HG02588 (cell line): ENCODE data around the gene BICD1.

Experiments
- ATAC-seq: cut with Tn5 transposase; IDR thresholded peaks from one replicate; pipeline ENCODE4 v1.9.1; 2021; ENCODE audit warnings: mild to moderate bottlenecking, moderate library complexity; ENCODE audit not compliant: unreplicated experiment

Gene BICD1

DNA sequence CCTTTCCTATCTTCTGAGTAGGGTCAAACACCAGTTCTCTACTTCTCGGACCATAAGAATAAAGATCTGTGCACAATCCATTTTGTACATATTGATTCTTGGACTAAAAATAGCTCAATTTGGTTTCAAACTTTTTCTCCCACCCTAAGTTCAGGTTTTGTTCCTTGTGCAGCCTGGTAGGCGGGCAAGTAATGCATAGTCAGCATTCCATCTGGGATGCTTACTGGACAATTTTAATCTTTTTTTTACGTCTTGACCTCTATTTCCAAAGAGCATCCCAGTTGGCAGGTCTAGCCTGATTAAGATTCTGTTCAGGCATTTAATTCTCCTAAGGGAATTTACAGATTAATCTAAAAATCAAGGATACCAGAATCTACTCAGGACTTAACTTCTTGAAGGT is 126.9 kb downstream of the BICD1 start:
- no peak for ATAC-seq

DNA sequence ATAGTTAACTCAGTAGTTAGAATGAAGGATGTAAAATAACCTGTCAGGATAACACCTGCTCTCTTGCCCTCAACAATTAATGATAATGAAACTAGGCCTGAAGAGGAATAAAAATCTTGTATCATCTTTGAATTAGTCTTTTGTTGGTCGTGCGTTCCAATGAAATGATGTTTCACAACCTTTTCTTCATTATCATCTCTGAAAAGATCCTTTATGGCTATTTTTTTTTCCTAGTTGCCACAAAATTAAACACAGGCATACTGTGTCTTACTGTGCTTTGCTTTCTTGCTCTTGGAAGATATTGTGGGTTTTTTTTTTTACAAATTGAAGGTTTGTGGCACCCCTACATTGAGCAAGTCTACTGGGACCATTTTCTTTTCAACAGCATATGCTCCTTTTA is 128.6 kb downstream of the BICD1 start:
- ATAC-seq = no peak

DNA sequence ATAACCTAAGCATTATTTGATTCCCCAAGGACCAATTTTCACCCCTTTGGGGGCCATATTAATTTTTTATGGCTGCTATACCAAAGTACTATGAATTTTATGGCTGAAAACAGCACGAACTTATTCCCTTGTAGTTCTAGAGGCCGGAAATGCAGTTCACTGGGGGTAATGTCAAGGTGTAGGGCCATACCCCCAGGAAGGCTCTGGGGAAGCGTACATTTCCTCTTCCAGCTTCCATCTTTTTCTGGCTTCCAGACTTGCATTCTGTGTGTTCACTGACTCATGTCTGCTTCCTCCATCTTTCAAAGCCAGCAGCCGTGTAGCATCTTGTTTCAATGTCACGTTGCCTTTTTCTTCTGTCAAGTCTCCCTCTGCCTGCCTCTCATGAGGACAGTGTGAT is 133.5 kb downstream of the BICD1 start:
- ATAC-seq = no peak

DNA sequence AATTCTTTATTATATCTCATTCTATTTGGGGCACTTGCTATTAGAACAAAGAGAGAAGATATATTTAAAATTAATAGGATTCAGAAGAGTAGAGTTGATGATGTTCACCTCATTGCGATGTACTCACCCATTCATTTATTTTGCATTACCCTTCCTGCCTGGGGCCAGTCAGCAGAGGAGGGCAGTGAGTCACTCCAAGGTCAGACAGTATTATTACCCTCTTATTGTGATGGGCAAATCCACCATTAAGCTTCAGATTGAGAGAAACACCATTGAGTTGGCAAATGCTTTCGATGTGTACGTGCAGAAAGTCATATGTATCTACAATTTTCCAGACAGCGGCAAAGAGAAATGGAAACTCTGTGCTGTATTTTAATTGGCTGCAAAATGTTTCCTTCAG is 134.2 kb downstream of the BICD1 start:
- ATAC-seq = no peak

DNA sequence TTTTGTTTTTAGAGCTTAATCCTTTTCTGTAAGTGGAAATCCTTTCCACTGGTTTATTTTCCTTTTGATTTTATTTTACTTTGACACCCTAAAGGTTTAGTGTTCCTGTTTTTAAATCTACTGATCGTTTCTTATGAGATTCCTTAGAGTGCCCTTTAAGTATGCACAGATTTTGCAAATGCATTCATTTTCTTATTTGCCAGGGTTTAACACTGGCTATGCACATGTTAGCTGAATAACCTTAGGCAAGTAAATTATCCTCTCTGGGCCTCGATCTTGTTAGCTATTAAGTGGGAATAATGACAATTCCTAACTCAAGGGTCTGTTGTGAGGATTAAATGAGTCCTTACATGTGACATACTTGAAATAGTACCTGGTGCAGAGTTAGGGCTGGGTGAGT is 136.0 kb downstream of the BICD1 start:
- ATAC-seq = no peak

DNA sequence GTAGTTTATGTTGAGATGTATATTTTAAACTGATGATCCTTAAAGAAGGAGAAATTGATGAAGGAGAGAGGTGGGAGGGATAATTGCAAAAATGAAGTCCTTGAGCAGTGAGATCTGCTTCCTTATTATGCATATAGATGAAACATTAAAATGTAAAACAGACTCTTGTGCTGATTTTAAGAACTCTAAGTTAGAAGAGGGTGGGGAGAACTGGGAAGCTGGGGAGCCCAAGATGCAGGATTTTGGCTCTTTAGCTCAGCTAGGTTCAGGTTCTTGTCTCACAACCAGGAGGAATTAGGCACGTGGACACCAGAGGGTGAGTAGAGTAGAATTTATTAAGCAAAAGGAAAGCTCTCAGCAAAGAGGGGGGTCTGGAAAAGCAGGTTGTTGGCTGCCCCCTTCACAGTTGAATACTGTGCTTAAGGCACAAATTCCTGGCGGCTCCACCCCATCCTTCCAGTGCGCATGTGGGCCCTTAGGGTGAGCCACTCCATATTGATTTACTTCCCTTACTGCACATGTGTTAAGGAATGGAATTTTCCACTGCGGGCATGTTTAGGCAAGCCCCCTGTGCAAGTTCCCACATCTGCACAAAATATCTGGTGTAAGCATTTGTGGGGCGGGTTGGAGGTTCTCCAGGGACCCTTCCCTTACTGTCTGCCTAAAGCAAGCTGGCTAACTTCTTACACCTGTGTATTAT is 141.9 kb downstream of the BICD1 start:
- ATAC-seq = no peak

DNA sequence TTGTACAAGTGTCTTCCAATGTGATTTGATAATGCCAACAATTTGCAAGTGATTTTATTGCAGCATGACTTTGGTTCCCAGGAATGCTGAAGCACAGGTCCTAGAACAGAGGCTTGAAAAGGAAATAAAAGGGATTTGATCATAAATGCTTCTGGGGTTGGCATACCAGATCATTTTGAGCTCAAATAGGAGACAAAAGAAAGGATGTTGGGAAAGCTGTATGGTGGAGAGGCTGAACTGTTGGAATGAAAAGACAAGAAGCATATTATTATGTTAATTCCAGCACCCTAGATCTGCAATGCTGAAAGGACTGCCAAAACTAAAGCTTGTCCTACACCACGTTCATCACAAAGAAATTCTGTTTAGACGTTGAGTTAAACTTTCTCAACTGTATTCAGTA is 143.1 kb downstream of the BICD1 start:
- ATAC-seq = no peak

DNA sequence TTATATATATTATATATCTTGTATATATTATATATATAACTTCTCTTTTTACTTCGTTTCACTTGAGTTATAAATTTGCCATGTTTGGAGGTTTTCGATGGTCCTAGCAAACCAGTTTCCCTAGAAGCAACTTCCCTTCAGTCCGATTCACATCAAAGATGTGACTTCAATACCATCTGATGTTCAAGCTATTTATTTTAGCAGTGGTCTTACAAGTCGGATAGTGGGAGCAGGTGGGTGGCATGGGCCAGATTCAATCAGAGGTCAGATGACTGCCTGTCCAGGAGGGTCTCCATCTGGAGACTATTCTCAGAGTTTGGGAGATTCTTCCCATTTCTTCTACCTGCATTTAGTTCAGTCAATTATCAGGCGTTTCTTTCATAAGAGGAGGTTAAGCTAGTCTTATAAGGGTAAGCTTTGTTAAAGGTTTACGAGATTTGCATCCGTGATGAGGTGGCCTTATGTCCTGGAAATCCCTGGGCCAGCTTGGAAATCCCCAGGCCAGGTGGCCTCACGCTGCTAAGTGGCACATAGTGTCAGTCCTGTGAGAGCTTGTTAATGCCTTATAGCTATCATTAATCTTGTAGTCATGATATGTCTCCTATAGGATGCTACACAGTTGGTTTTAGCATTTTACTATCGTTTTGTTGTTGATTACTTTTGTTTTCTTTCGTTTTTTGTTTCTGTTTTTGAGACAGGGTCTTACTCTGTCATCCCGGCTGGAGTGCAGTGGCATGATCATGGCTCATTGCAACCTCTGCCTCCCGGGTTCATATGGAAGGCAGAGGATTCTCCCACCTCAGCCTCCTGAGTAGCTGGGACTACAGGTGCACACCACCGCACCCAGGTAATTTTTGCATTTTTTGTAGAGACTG is 145.8 kb downstream of the BICD1 start:
- peak; percentile 92 for ATAC-seq

DNA sequence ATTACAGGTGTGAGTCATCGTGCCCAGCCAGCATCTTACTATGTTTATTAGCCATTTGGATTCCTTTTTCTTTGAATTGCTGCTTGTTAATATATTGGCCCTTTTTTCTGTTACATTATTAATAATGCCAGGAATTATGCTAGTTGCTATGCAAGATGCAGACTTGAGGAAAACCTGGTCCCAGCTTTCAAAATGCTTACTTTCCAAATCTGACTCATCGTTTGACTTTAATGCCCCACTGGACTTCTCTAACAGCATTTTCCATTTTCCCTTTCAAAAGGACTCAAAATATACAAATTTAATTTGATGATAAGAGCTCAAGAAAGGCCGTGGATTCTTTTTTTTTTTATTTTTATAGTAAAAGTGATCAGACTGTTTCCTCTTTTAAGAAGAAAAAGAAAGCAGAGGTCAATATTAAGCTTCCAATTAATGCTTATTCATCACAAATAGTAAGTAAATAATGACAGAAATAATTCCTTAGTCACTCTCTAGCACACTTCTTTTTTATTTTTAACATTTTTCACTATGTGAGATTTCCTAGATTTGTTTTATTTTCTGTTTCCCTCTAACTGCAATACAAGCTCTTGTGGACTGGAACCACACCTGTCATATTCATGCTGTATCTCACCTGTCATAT is 146.6 kb downstream of the BICD1 start:
- no peak for ATAC-seq

DNA sequence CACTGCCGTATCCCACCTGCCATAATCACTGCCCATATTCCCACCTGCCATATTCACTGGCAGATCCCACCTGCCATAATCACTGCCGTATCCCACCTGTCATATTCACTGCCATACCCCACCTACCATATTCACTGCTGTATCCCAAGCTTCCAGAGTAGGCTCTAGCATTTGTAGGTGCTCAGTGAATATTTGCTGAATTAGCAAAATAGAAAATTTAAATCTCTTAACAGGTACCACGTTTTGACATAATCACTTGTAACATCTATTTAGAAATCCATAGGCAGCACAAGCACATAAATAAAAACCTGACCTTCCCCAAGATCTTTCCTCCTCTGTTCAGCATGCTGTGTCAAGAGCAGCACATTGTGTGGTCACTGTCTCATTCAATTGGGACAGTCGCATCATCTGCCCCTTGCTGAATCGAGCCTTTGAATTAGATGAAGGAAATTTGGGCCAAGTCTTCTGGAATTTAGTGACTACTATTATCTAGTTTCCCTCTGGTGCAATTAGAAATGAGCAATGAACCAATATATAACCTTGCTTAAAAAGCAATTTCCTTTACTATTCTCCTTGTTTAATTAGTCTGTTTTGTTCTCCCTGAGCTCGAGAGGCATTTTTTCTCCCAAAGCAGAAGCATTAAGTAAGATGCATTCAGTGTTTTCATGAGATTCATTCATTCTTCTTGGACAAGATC is 147.8 kb downstream of the BICD1 start:
- ATAC-seq = no peak

DNA sequence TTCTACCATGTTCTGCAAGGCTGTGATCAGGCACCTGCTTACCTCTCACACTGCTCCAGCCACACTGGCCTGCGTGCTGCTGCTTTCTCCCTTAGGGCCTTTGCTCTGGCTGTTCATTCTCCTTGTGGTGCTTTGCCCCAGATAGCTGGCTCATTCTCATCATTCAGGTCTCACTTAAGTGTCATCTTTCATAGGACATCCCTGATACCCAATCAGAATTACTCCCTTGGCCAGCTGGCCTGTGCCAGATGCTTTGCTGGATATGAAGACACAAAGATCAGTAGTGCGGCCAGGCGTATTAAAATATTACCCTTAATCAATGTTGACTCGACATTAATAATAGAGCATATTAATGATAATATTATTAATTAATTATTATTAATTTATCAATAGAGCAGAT is 148.9 kb downstream of the BICD1 start:
- no peak for ATAC-seq

DNA sequence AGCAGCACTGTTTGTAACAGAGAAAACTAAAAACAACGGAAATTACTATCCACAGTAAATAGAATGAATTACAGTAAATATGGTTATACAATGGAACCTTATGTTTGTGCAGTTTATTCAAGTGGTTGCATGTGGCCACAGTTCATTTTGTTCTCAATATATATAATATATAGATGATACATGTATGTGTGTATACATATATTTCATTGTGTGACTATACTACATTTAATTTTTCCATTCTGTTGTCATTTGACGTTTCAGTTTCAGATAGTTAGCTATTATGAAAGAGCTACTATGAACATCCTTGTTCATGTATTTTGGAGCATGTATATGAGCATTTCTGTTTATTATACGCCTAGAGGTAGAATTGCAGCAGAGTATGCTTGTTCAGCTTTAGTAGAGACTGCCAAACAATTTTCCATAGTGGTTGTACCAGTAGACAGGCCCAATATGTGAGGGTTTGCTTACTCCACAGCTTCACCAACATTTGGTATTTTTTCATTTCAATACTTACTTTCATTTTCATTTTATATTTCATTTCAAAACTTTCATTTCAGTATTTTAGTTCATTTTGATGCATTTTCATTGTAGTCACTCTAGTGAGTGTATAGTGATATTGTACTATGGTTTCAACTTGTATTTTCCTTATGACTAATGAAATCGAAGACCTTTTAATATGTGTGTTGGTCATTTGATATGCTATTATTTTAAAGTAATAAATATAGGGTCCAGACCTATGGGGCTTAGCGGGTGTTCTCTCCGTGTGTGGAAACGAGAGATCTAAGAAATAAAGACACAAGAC is 151.2 kb downstream of the BICD1 start:
- no peak for ATAC-seq

DNA sequence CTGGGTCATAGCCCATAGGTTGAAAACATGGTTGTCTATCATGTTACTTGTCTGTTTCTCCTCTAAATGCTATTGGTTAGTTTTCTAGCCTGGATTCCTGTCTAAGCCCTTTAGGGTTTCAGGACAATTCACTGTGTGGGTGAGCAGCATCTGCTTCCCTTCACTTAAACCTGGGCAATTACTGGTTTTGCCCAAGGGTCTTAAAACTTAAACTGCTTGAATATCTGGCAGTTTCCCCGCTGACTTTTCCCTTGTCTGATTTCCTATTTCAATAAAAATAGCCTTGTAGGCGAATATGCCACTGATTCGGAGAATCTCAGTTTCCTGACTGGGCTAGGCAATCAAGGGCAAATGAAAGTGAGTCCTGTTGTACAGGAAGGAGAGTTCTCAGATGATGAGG is 154.0 kb downstream of the BICD1 start:
- no peak for ATAC-seq

DNA sequence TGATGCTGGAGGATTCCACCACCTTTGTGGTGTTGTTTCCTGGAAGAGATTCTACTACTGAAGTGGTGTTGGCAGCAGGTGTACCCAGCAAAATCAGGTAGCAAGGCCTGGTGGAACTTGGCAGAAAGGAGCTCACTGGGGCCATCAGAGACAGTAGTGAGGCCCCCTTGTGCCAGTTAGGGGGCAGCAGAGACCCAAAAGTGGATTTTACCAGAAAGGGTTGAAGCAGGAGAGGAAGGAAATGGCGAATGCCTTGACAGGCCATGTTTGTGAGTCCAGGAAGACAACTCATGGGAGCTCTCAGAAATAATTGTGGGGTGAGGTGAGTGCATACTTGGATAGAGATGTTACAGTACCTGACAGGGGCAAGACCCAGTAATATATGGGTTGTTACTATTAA is 155.0 kb downstream of the BICD1 start:
- ATAC-seq = no peak

DNA sequence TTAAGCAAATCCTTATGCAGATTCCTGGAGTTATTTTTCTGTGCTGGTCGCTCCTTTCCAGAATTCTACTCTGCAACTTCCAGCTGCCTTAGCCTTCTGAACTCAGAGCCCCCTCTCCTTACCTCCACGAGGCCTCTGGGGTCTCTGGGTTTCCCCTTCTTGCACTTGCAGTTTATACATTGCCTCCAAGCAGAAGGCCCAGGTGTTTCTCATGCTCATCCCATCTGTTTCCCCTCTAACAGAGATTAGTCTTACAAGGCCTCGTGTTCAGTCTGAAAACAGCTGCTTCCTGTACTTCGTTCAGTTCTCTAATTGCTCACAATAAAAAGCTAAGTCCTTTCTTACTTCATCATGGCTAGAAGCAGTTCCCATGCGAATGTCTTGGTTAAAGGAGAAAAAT is 158.3 kb downstream of the BICD1 start:
- ATAC-seq = peak; percentile 67

DNA sequence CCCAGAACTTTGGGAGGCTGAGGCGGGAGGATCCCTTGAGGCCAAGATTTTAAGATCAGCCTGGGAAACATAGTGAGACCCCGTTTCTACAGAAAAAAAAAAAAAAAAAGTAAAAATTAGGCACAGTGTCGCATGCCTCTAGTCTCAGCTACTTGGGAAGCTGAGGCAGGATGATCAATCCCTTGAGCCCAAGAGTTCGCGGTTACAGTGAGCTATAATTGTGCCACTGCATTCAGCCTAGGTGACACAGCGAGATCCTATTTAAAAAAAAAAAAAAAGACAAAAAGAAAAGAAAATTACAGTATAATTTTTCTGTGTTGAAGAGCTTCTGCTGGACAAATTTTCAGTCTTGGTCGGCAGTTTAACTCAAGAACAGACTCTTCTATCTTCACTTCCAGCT is 158.8 kb downstream of the BICD1 start:
- ATAC-seq = no peak

DNA sequence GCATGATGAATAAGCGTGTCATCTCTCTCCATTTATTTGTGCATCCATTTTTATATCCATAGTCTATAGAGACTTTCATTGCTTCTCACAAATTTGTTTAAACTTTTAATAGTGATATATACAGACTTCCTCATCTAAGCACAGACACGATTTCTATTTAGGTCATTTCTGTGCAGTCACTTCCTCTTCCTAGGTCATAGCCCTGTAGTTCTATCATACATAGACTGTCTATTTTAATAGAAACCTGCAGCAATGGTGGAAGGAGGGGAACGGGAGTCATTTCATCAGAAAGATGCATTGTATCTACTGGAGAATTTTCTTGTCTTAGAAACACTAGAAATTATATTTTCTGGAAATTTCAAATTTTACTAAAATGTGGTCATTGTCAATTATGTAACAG is 159.3 kb downstream of the BICD1 start:
- no peak for ATAC-seq

DNA sequence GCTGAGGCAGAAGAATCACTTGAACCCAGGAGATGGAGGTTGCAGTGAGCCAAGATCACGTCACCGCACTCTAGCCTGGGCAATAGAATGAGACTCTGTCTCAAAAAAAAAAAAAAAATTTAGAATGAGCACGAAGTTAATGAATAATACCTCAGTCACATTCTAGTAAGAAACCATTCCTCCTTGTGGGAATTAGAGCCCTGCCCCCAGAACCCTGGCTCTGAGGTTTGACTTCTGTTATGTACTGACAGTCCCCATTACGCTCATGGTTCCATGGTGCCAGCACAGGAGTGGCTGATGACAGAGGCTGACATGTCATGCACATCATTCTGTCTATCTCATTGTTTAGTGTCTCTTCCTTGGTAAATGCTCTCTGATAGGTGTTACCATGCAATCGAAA is 160.1 kb downstream of the BICD1 start:
- no peak for ATAC-seq

DNA sequence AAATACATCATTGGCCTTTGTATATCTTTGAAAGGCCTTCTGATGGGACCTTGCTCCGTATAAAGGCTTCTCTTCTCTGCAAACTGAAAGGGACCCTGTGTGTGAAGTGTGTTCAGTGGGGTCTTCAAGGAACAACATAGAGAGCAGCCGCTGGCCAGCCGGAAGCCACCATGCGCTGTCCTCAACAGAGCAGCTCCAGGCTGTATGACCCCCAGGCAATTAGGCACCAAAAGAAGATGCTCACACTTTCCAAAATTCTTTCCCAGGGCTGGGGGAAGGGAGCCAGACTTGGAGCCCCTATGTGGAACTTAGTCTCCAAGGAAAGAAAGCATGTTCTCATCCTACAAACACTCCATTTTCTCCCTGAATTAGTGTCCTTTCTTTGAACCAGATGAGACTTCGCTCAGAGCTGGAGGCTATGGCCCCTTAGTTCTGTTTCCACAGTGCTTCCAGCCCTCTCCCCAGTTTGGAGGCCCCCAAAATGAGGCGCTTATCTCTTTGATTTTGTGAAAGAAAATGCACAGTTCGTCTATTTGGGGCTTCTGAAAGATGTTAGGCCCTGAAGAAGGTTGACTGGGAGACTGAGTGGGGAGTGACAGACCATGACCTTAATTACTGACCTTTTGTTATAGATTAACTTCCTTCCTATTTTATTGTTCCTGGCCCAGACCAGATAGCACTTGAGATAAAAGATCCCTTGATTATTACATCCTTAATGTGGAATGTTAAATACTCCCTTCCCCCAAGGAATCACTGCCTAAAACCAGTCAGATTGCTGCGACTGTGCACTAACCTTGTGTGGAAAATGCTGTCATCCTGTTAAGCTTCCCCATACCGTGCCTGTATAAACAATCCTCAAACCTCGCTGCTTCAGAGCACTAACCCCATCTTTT is 164.4 kb downstream of the BICD1 start:
- no peak for ATAC-seq

DNA sequence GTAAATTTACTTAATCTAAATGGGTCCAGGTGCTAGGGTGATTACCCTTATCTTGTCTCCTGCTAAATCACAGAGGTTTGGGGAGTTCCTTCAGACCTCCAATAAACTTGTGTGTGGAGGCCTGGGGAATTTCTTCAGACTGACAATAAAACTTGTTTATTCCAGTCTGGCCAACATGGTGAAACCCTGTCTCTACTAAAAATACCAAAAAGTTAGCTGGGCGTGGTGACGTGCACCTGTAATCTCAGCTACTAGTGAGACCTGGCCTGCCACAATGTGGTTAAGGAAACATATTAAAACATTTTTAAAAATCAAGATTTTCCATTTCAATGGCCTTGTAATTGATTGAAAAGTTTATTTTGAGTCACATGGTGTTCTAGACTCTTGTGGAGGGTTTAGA is 165.8 kb downstream of the BICD1 start:
- peak; percentile 46 for ATAC-seq
